ENCODE data around the gene CDK4.

DNA sequence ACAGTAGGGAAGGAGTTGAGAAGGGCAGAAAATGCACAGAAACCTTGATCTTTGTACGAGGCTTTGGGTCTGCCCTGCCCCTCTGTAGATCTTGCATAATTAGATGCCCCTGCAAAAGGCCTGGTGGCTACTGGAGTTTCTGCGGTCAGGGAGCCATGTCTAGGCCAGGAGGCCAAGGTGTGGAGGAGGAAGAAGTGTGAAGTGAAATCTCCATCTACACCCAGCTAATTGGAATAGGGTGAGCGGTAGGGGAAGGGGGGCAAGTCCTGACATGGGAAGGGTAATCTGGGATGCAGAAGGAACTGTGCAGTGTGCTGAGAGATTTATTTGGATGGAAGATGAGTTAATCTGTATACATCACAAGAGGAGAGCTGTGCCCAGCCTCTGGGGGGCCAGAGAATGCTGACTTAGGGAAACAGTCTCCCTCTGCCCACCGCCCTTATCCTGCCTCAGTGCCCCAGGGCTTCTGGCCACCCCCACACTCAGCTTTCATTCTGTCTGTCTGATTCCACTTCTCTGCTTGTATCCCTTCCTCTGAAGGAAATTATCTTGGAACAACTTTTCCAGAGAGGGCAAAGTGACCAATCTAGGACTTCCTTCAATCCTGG is 9.4 kb upstream of the CDK4 start:
- TF ChIP-seq, protein P1, sequence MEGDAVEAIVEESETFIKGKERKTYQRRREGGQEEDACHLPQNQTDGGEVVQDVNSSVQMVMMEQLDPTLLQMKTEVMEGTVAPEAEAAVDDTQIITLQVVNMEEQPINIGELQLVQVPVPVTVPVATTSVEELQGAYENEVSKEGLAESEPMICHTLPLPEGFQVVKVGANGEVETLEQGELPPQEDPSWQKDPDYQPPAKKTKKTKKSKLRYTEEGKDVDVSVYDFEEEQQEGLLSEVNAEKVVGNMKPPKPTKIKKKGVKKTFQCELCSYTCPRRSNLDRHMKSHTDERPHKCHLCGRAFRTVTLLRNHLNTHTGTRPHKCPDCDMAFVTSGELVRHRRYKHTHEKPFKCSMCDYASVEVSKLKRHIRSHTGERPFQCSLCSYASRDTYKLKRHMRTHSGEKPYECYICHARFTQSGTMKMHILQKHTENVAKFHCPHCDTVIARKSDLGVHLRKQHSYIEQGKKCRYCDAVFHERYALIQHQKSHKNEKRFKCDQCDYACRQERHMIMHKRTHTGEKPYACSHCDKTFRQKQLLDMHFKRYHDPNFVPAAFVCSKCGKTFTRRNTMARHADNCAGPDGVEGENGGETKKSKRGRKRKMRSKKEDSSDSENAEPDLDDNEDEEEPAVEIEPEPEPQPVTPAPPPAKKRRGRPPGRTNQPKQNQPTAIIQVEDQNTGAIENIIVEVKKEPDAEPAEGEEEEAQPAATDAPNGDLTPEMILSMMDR (IDR thresholded peaks at IDR 0.05; ENCODE audit: low read length) = no peak
- no peak for TF ChIP-seq EZH2 (IDR thresholded peaks at IDR 0.05; ENCODE audit: borderline replicate concordance, low read length)
